ENCODE measurements around the gene PAX2.

The PAX2 gene

DNA sequence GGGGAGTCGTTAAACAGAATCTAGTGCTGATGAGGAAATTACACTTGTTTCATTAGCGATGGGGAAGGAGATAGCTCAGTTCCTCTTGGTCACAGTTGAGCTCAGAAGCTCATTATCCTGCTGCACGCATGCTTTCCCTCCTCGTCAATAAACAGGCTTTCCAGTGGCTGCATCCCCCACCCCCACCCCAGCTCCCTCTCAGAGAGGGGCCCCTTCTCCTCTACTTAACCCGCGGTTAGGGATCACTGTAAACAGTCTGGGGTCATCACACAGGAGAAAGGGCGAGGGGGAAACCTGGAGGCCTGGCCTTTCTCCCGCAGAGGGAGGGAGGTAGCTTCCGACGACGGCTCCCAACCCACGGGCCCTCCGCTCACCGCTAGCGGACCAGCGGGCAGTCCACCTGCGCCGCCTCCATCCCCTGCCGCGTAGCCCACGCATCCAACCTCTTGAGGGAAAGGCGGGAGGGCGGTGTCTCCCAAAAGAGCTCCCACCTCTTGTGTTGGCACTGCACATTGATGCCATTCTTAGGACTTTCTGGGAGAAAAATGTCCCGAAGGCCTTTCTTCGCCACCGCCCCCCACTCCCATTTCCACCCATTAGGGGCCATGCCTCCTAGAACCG, 80.8 kb downstream of the PAX2 start:
- no peak for DNase-seq

DNA sequence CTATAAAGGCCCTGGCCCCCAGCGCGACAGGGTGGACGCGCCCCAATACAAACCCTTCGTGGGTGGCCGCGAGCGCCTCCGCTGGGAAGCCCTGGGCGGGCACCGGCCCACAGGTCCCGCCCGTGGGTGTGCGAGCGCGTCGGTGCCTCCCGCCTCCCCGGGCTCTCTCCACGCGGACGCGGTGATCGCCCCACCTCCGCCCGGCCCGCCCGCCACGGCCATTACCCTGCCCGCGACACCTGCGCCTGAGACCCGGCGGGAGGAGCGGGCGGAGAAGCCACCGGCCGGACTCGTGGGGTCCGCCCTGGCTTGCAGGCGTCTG, 81.2 kb downstream of the PAX2 start:
- DNase-seq, result no peak

- no peak for DNase-seq
These were observed 81.8 kb downstream of the PAX2 start for GRCh38 chr10:100826983-100827818.

DNA sequence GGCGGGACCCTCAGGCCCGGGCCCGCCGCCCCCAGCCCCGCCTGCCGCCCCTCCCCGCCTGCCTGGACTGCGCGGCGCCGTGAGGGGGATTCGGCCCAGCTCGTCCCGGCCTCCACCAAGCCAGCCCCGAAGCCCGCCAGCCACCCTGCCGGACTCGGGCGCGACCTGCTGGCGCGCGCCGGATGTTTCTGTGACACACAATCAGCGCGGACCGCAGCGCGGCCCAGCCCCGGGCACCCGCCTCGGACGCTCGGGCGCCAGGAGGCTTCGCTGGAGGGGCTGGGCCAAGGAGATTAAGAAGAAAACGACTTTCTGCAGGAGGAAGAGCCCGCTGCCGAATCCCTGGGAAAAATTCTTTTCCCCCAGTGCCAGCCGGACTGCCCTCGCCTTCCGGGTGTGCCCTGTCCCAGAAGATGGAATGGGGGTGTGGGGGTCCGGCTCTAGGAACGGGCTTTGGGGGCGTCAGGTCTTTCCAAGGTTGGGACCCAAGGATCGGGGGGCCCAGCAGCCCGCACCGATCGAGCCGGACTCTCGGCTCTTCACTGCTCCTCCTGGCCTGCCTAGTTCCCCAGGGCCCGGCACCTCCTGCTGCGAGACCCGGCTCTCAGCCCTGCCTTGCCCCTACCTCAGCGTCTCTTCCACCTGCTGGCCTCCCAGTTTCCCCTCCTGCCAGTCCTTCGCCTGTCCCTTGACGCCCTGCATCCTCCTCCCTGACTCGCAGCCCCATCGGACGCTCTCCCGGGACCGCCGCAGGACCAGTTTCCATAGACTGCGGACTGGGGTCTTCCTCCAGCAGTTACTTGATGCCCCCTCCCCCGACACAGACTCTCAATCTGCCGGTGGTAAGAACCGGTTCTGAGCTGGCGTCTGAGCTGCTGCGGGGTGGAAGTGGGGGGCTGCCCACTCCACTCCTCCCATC, 82.7 kb downstream of the PAX2 start:
- DNase-seq, result no peak

DNA sequence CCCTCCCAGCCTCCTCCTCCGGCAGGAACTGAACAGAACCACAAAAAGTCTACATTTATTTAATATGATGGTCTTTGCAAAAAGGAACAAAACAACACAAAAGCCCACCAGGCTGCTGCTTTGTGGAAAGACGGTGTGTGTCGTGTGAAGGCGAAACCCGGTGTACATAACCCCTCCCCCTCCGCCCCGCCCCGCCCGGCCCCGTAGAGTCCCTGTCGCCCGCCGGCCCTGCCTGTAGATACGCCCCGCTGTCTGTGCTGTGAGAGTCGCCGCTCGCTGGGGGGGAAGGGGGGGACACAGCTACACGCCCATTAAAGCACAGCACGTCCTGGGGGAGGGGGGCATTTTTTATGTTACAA, 83.3 kb downstream of the PAX2 start:
- DNase-seq, result no peak

GRCh38 chr10:100829097-100829870, 83.9 kb downstream of the PAX2 start:
- DNase-seq, result no peak

GRCh38 chr10:100829933-100830727, 84.7 kb downstream of the PAX2 start:
- DNase-seq, result no peak

DNA sequence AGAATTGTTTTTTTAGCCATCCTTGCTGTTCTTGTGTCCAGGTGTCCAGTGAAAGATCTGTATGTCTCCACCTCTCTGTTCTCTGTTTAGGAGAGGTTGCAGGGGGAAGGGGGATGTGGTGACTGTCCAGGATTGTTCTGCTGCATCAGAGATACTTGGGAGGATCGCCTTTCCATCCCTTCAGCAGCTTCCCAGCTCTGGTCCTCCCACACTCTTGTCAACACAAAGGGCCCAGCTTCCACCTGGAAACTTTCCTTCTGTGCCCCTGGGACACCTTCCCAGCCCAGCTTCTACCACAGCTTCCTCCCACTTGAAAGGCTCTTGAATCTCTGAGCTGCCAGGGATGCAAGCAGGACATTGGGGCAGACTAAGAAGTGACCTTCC, 85.3 kb downstream of the PAX2 start:
- no peak for DNase-seq

GRCh38 chr10:100831742-100832141, 86.4 kb downstream of the PAX2 start:
- no peak for DNase-seq

GRCh38 chr10:100835810-100836209, 90.4 kb downstream of the PAX2 start:
- no peak for DNase-seq

DNA sequence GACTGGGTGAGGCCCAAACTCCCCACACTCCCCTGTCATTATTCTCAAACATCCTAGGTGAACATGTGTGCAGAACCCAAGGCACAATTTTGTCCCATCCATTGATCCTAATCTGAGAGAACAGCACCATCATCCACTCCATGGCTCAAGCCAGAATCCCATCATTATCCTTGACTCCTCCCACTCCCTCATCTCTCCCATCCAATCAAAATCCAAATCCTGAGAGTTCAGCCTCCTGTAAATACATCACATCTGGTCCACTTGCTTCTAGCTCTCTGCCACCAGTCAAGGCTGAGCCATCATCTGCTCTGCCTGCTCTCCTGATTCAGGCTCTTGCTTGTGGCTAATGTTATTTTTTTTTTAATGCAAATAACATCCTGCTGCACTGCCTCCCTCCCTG, 91.5 kb downstream of the PAX2 start:
- no peak for DNase-seq

DNA sequence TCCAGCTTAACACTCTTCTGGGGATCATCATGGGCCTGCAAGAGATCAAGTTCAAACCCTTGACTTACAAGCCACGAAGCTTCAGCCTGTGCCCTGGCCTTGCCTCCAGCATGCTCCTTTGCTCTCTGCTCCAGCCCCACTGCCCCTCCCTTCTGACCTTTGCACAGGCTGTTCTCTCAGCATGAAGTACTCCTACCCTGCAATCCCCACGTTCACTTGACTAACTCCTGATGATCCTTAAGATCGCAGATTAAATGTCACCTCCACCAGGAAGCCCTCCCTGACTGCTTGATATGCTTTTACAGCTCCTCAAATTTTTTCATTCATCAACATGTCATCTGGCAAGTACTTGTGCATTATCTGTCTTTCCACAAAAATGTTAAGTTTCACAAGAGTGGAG, 91.9 kb downstream of the PAX2 start:
- DNase-seq, result no peak

- no peak for DNase-seq
These were observed 93.6 kb downstream of the PAX2 start for GRCh38 chr10:100838986-100839385.

- DNase-seq, result no peak
These were observed 96.1 kb downstream of the PAX2 start for GRCh38 chr10:100841528-100841927.

DNA sequence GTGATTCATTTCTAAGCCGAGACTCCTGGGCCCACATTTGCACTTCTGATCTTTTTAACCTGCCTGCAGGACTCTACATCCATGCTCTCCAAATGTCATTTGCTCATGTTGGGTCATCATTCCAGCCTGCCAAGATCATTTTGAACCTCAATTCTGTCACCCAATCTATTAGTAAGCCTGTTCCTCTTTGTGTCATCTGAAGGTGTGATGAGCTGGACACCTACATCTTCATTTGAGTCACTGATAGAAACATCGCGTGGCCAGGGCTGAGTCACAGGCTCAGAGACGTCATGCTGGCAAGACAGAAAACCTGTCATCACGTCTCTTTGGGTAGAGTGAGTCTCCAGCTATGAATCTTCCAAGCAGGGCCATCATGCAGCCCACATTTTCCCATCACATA, 102.1 kb downstream of the PAX2 start:
- no peak for DNase-seq

DNA sequence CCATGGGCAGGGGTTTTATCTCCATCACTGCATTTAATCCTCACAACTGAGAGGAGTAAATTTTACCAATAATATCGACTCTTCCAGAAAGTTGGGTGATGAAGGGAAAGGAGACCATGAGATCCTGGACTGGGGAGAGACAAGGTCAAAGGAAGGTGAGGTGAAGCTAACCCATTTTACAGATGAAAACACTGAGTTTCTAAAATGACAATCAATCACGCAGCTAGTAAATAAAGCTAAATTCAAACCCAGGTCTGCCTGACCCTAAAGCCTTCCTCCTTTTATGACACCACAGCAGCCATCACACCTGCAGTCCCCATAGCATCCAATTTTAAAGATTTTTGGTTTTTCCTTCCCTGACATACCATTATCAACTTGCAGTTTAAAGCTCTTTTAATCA, 103.4 kb downstream of the PAX2 start:
- DNase-seq, result no peak

DNA sequence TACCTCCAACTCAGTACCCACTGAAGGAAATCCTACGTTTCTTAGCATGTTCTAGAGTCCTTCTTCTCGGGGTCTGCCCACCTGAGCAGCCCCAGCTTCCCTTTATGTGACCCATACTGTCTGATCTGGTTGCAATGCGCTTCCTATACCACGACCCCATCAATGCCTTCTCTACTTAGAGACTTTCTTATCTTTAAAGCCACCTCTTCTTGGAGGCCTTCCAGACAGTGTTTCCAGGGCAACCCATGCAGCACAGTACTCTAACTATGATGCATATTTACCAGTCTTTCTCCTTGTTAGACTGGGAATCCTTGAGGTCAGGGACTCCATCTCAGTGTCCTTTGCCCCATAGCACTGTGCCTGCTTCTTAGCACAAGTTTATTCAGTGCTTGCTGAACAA, 112.9 kb downstream of the PAX2 start:
- DNase-seq, result no peak

DNA sequence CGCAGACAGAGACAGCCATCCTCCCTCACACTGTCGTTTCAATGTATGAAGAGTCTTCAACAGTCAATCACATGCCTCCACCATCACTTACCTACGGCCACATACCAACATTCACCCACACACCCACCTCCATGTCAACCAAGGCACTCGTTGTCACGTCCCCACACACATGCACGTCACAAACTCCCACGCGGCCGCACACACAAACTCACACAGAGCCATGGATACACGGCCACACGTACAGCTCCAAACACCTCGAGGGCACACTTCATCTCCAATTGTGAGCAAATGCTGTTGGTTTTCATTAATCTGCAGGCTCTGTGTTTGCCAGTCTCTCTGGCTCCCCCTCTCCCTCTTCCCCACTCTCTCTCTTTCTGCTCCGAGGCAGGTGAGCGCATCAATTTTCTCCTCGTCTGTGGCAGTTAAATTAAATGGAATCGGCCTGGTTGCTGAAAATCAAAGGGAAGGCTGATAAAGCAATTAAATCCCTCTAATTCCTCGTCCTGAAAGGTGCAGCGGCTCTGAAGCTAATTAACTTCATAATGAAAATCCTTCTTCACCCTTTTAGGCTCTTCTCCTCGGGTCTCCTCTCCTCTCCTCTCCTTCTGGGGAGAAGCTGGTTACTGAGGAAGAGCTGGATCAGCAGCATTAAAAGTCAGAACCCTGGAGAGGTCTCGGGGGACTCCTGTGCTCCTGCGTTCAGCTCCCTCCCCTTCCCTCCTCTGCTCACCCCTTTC, 113.5 kb downstream of the PAX2 start:
- DNase-seq, result no peak

DNA sequence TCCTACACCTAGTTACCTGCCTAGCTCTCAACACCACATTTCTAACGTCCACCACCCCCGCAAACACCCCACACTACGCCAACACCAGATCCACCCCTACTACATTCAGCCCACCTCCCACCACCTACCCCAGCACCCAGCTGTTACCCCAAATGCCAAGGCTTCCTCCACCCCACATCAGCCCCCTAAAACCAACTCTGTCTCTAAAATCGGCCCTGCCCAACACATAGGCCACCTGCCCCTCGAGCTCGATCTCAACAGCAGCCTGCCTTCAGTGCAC, 114.0 kb downstream of the PAX2 start:
- no peak for DNase-seq

- no peak for DNase-seq
These were observed 118.1 kb downstream of the PAX2 start for GRCh38 chr10:100863433-100863832.

DNA sequence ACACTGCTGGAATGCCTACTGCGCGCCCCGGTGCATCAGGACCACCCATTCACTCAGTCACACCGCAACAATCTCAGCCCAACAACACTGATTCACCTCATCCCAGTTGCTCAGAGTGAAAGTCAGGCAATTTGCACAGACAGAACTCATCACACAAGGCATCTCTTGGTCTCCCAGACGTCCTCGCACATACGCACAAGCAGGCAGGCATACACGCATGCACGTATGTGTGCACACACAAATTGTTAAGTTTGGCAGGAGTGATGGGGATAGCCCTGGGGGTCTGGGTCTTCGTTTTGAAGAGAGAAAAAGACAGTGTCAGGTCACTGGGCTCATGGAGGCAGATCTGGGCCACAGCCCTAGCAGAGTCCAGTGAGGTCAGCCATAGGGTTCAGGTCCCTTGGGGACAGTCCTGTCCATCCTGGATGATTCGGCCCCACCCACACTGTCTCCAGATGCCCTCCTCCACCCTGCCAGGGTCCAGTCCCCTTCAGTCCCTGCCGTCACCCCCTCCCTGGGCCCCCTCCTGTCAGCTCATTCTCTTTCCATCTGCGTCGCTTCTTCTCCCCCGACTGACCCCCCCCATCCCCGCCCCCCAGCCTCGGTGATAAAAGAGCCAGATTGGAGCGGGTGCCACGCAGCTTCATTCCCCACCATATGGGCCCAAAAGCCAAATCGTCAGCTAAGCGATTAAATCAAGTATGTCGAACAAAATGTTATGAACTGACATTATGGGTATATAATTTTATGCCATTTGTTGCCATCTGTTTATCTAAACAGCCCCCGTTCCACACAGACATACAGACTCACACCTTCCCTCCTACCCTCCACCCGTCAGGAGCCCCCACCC, 118.9 kb downstream of the PAX2 start:
- no peak for DNase-seq

Measured in NCI-H446 treated with DMSO at 0.1 percent for 48 hours (cell line).